Mammary epithelial cell (primary cell): ENCODE results near the gene SOX10.

Experiments used
- EZH2 ChIP-seq: IDR thresholded peaks from 2 replicates; pipeline ENCODE4 v1.6.1; 2012; ENCODE audit warnings: low read length, inconsistent platforms, borderline replicate concordance
- TF ChIP-seq, protein P1 (sequence below), 2 donors: IDR thresholded peaks in 1 of 2; conservative IDR thresholded peaks in 1 of 2; 2 replicates each; pipeline ENCODE4 v1.5.1; 2011 to 2012; ENCODE audit warnings: inconsistent platforms in 2 of 2, low read length in 2 of 2, mild to moderate bottlenecking in 2 of 2, control low read depth in 1 of 2, low read depth in 1 of 2; ENCODE audit not compliant: insufficient read depth in 1 of 2; ENCODE audit errors: extremely low read depth in 1 of 2

DNA sequence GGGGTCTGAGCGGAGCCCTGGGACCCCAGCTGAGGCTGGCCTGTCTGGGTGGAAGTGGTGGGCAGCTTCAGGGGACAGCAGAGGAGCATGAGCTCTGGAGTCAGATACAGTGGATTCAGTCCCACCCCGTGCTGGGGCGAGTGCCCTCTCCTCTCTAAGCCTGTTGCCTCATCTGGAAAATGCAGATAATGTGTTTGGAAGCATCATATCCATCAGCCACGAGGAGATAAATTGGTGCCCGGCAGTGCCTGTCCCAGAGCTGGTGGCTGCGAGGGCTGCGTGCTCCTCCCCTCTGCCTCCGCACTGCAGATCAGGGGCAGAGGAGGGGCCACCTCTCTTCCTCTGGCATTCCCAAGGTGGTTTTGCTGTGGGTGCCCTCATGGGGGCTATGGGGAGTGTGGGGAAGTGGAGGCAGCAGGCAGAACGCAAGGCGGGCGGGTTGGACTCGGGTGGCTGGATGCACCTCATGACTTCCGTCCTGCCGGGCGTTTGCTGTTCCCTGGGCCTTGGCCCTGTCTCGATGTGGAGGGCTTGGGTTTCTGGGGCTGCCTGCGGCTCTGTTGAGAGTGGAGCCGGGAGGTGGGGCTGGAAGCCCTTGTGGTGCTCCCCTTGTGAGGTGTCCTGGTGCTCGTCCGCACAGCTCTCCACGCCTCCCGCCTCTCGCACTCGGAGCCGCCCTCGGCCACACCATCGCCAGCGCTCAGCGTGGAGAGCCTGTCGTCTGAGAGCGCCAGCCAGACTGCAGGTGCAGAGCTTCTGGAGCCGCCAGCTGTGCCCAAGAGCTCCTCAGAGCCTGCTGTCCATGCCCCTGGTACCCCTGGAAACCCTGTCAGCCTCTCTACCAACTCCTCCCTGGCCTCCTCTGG is 57.4 kb downstream of the SOX10 start:
- TF ChIP-seq, protein P1, sequence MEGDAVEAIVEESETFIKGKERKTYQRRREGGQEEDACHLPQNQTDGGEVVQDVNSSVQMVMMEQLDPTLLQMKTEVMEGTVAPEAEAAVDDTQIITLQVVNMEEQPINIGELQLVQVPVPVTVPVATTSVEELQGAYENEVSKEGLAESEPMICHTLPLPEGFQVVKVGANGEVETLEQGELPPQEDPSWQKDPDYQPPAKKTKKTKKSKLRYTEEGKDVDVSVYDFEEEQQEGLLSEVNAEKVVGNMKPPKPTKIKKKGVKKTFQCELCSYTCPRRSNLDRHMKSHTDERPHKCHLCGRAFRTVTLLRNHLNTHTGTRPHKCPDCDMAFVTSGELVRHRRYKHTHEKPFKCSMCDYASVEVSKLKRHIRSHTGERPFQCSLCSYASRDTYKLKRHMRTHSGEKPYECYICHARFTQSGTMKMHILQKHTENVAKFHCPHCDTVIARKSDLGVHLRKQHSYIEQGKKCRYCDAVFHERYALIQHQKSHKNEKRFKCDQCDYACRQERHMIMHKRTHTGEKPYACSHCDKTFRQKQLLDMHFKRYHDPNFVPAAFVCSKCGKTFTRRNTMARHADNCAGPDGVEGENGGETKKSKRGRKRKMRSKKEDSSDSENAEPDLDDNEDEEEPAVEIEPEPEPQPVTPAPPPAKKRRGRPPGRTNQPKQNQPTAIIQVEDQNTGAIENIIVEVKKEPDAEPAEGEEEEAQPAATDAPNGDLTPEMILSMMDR (conservative IDR thresholded peaks at IDR 0.05 in 1 of 2, IDR thresholded peaks at IDR 0.05 in 1 of 2; ENCODE audit: extremely low read depth in 1 of 2, insufficient read depth in 1 of 2, low read depth in 1 of 2, low read length in 2 of 2), result no peak
- no peak for TF ChIP-seq EZH2
